ENCODE results near the gene CACNA1B. TPM values are rescaled to one million over a fixed set of nuclear protein-coding genes. Genes with fewer than 3 reads are reported as not detected.
A peak's percentile ranks its signal among the peaks of the same experiment; 100 is the strongest.

The CACNA1B gene
- total RNA-seq, 1 donor from 2014 or later = 0.46 TPM

DNA sequence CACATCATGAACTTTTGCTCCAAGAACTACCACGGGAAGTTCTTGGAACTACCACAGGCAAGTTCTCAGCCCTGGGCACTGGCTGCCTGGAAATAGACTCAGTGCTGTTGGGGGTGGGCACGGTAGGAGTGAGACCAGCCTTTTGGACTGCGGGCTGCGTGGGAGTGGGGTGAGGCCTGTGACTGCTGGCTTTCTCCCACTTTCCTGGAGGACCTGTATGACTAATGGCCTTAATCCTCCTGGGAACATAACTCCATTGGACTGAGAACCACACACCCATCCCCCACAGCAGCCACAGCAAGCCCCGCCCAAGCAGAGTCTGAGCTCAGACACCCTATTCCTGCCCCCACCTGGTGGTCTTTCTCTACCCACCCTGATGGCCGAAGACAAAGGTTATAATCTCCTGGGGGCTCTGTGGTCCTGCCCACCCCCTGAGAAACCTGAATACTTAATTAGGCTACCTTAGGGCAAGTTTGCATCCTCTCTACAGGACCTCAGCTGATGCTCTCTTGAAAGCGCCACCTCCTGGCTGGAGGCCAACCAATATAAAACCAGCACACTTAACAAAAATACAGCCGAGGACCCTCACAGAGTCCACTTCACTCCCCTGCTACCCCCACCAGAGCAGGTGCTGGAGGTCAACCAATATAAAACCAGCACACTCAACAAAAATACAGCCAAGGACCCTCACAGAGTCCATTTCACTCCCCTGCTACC lies 112.6 kb downstream of the CACNA1B start:
- ATAC-seq (ENCODE audit: poor library complexity) (no peak), DNase-seq (no peak)
- intact Hi-C loops (cut with DNase I) = no loop called here

GRCh38 chr9:138003485-138004190 lies 126.1 kb downstream of the CACNA1B start:
- DNase-seq = peak; percentile 14

DNA sequence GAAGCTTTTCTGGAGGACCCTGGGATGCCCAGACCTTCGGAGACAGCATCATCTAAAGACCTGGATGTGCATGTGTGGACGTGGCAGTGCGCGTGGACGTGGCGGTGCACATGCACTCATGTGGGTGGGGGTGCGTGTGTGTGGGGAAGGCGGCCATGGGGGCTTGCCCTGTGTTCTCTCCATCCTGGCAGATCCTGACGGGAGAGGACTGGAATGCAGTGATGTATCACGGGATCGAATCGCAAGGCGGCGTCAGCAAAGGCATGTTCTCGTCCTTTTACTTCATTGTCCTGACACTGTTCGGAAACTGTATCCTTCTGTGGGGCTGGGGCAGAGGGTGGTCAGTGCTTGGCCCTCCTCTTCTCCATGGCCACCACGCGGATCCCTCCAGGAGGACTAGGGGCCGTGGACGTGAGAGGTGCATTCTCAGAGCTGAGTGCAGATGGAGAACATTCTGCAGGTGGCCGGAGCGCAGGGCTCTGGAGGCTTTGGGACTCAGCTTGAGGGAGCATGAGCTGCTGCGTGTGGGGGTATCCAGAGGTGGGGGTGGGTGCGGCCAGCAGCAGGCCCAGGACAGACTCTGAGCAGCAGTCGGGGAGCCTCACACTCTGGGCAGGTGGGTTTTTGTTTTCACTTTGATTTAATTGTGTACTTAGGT lies 129.1 kb downstream of the CACNA1B start:
- ATAC-seq (ENCODE audit: poor library complexity) (no peak), DNase-seq (peak; percentile 20)
- intact Hi-C loops (cut with DNase I) = no loop called here

More at GRCh38 chr9:138003485-138004190, 126.1 kb downstream of the CACNA1B start:
- intact Hi-C loops (cut with DNase I) = no loop called here
- ATAC-seq (ENCODE audit: poor library complexity) = no peak

DNA sequence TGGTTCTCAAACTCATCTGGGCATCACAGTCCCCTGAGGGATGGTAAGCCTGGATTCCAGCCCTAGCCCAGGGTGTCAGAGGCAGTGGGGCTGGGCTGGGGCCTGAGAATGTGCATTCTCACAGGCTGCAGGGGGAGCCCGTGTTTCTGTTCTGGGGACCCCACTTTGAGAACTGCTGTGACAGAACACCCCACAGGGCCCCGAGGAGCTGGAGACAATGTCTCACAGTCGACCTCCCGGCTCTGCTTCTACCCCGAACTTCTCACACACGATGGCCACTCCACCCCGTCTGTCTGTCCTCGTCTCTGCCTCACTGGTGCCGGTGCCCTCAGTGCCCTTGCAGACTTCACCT lies 130.0 kb downstream of the CACNA1B start:
- DNase-seq (peak; percentile 34), ATAC-seq (ENCODE audit: poor library complexity) (no peak)
- intact Hi-C loops (cut with DNase I) = no loop called here

- ATAC-seq (ENCODE audit: poor library complexity) = no peak
- peak; percentile 20 for DNase-seq
- intact Hi-C loops (cut with DNase I) = no loop called here
Measured at GRCh38 chr9:138007918-138008841, 130.6 kb downstream of the CACNA1B start.

DNA sequence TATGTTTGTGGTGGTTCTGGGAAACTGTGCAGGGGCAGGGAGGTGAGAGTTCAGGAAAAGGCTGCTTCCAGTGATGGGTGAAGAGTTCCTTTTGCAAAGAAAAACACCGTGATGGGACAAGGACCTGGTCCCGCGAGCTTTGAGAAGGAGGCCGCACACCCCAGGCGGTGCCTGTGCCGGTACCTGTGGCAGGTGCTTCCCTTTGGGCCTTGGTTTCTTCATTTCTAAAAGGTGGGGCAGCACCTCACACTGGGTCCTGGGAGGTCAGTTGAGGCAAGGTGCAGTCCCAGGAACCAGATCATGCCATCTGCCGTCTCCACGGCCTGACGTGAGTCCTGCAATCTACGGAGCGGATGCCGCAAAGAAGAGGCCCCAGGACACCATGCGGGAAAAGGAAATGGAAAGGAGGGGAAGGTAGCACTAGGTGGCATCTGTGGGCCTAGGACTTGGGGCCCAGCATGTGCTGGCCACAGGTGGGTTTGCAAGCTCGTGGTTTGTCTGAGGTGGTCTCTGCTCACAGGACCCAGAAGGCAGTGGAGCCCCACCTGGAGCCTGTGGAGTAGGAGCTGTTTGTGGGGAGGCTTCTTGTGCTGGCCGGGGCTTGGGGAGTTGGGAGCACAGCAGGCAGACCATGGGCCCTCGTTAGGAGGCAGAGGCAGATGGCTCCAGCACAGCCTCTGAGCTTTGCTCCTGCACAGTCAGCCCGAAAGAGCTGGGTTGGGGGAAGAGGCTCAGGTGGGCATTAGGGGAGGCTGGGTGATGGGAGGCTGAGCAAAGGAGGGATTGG lies 131.6 kb downstream of the CACNA1B start:
- ATAC-seq (ENCODE audit: poor library complexity) (no peak), DNase-seq (peak; percentile 8)
- intact Hi-C loops (cut with DNase I) = no loop called here

- ATAC-seq (ENCODE audit: poor library complexity) (no peak), DNase-seq (peak; percentile 26)
- intact Hi-C loops (cut with DNase I) = no loop called here
Measured at GRCh38 chr9:138009803-138010690, 132.5 kb downstream of the CACNA1B start.

- ATAC-seq (ENCODE audit: poor library complexity) = no peak
- intact Hi-C loops (cut with DNase I) = no loop called here
- DNase-seq = peak; percentile 27
Measured at GRCh38 chr9:138010861-138011260, 133.3 kb downstream of the CACNA1B start.

DNA sequence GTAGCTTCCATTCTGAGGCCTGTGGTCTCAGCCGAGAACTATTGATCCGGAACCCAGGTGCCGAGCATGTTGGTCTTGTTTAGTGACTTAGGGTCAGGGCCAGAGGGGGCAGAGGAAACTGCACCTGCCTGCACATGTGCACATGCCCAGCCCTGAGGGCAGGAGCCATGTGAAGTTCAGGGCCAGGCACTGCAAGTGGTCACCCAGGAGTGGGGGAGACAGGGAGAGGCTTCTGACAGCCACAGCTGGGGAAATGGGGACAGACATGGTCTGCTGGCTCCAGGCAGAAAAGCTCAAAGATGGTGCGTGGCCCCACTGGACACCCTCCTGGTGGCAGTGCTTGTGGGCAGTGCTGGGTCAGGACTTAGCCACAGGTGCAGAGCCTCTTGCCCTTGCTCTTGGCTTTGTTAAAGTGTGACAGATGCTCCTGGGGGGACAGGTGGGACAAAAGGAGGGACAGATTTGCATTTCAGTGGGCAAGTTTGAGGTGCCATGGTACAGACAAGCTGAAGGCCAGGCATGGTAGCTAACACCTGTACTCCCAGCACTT lies 134.4 kb downstream of the CACNA1B start:
- intact Hi-C loops (cut with DNase I) = no loop called here
- no peak for ATAC-seq (ENCODE audit: poor library complexity)
- peak; percentile 9 for DNase-seq

DNA sequence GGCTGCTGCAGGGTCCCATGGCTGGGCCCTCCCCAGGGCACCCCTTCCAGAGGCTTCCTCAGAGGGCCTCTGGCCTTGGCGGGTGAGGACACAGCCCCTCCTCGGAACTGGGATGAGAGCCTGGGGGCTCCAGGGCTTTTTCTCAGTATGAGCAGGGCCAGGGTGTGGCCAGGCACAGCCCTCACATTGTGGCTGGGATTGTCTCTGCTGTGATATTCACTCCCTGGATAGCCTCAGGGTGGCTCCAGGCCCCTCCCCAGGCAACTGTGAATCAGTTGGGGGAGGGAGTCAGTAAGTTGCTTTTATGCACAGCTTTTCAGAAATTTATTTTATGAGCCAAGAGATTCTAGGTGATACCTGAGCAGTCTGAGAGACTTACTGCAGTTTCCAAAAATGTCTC lies 135.7 kb downstream of the CACNA1B start:
- ATAC-seq (ENCODE audit: poor library complexity) = no peak
- DNase-seq = peak; percentile 14
- intact Hi-C loops (cut with DNase I) = no loop called here

- peak; percentile 34 for DNase-seq
- ATAC-seq (ENCODE audit: poor library complexity) = no peak
- intact Hi-C loops (cut with DNase I) = no loop called here
Measured at GRCh38 chr9:138013836-138014562, 136.4 kb downstream of the CACNA1B start.

DNA sequence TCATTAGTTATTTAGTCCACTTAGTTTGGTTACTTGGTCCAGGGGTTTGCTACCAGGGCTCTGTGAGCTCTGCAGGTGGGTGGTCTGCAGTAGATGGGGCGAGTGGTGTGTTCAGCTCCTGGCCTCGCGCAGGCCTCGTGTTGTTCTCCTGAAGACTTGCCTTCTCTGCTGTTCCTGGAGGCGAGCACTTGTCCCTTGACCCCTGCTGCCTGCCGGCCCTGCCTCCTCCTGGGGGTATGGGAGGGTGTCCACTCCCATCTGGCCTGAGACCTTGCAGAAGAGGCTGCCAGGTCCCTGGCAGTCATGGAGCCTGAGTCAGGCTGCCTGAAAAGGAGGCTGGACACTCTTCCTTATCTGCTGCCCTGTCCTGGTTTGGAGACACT lies 137.0 kb downstream of the CACNA1B start:
- intact Hi-C loops (cut with DNase I) = no loop called here
- ATAC-seq (ENCODE audit: poor library complexity) (no peak), DNase-seq (peak; percentile 25)

GRCh38 chr9:138015021-138015829 lies 137.6 kb downstream of the CACNA1B start:
- DNase-seq (peak; percentile 33), ATAC-seq (ENCODE audit: poor library complexity) (no peak)
- intact Hi-C loops (cut with DNase I) = no loop called here

- intact Hi-C loops (cut with DNase I) = no loop called here
- no peak for ATAC-seq (ENCODE audit: poor library complexity)
- no peak for DNase-seq
Measured at GRCh38 chr9:138016406-138017187, 139.0 kb downstream of the CACNA1B start.

DNA sequence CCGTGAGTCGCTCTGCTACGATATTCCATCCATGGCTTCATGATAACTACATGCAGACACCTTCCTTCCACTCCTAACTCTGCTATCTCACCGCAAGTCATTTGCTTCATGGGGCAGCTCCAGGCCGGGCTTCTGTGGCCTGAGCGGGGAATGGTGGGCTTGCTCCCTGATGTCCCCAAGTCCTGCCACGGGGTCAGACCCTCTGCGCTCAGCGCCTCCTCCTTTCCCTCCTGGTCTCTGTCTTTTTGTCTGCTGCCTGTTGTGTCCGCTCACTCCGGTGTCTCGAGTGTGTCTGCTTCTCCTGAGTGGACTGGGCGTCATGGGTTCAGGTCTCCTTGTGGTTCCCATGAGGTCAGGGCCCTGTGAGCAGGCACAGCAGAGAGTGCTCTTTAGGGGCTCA lies 139.6 kb downstream of the CACNA1B start:
- DNase-seq = peak; percentile 15
- intact Hi-C loops (cut with DNase I) = no loop called here
- ATAC-seq (ENCODE audit: poor library complexity) = no peak
